HCT116 (cell line): ENCODE data around the gene KCNK13.
A peak's percentile ranks its signal among the peaks of the same experiment; 100 is the strongest.

Experiments used
- CEBPB ChIP-seq: IDR thresholded peaks from 2 replicates; pipeline ENCODE4 v1.6.1; 2012; ENCODE audit warnings: low read depth
- ELF1 ChIP-seq: IDR thresholded peaks from 2 replicates; pipeline ENCODE4 v1.6.1; 2012; ENCODE audit warnings: low read depth, borderline replicate concordance
- EZH2 ChIP-seq: fragments of 200-600 bp; sonication (generic); IDR thresholded peaks from 2 replicates; pipeline ENCODE4 v1.6.1; 2017; ENCODE audit warnings: antibody characterized with exemption, mixed run types
- EZH2phosphoT487 ChIP-seq: fragments of 200-600 bp; IDR thresholded peaks from 2 replicates; pipeline ENCODE4 v1.6.1; 2018; ENCODE audit warnings: antibody characterized with exemption, borderline replicate concordance
- FOSL1 ChIP-seq: IDR thresholded peaks from 2 replicates; pipeline ENCODE4 v1.6.1; 2012; ENCODE audit warnings: low read depth
- JUND ChIP-seq: IDR thresholded peaks from 2 replicates; pipeline ENCODE4 v1.6.1; 2012
- POLR2A ChIP-seq: IDR thresholded peaks from 2 replicates; pipeline ENCODE4 v1.7.0; 2011; ENCODE audit warnings: borderline replicate concordance; ENCODE audit not compliant: insufficient read depth, insufficient read length; ENCODE audit errors: extremely low read depth
- POLR2AphosphoS5 ChIP-seq: IDR thresholded peaks from 2 replicates; pipeline ENCODE4 v1.6.1; 2011; ENCODE audit warnings: mild to moderate bottlenecking, low read depth, low read length, moderate library complexity
- RAD21 ChIP-seq: IDR thresholded peaks from 2 replicates; pipeline ENCODE4 v1.6.1; 2012; ENCODE audit warnings: low read depth, mild to moderate bottlenecking
- SP1 ChIP-seq: IDR thresholded peaks from 2 replicates; pipeline ENCODE4 v1.6.1; 2012; ENCODE audit warnings: low read depth
- YY1 ChIP-seq: IDR thresholded peaks from 2 replicates; pipeline ENCODE4 v1.6.1; 2011; ENCODE audit warnings: low read length, low read depth, moderate library complexity, mild to moderate bottlenecking; ENCODE audit not compliant: insufficient replicate concordance; ENCODE audit errors: extremely low read depth
- TF ChIP-seq, protein P1 (sequence below), 3 experiments: fragments of 200-600 bp in 1 of 3; sonication (generic) in 1 of 3; IDR thresholded peaks in 2 of 3; conservative IDR thresholded peaks in 1 of 3; 2 replicates each; pipeline ENCODE4 v1.5.1; 2012 to 2017; ENCODE audit warnings: low read depth in 2 of 3, low read length in 2 of 3, antibody characterized with exemption in 1 of 3, borderline replicate concordance in 1 of 3, control low read depth in 1 of 3, mild to moderate bottlenecking in 1 of 3, mixed read lengths in 1 of 3, mixed run types in 1 of 3, moderate library complexity in 1 of 3; ENCODE audit not compliant: insufficient read depth in 1 of 3
- TF ChIP-seq, protein P2 (sequence below): IDR thresholded peaks from 2 replicates; pipeline ENCODE4 v1.6.1; 2012

DNA sequence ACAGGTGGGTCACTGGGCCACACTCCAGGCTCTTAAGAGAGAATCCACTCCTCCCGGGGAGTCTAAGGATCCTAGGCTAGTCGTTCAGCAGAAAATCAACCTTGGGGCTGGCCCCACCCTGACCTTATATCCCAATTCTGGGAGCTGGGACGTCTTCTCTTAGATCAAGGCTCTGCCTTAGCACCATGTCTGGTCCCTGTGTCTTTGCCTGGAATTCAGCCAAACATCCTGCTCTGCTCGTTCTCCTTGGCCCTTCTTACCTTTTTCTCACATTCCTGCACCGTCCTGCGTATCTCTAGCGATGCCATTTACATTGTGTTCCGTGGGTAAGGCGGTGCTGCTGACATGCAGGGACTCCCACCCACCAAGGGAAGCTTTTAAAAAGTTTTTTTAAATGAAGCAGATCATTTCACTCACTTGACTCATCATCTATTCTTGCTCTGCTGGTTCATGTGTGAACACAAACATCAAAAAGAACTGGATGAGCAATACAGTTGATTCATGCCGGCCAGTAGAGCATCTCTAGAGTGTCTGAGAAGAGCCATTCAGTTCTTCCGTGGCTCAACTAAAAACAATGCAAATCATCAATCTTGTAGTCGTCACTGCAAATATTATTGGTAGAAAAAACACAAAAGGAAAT is 50.2 kb downstream of the KCNK13 start:
- TF ChIP-seq, protein P1, sequence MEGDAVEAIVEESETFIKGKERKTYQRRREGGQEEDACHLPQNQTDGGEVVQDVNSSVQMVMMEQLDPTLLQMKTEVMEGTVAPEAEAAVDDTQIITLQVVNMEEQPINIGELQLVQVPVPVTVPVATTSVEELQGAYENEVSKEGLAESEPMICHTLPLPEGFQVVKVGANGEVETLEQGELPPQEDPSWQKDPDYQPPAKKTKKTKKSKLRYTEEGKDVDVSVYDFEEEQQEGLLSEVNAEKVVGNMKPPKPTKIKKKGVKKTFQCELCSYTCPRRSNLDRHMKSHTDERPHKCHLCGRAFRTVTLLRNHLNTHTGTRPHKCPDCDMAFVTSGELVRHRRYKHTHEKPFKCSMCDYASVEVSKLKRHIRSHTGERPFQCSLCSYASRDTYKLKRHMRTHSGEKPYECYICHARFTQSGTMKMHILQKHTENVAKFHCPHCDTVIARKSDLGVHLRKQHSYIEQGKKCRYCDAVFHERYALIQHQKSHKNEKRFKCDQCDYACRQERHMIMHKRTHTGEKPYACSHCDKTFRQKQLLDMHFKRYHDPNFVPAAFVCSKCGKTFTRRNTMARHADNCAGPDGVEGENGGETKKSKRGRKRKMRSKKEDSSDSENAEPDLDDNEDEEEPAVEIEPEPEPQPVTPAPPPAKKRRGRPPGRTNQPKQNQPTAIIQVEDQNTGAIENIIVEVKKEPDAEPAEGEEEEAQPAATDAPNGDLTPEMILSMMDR (IDR thresholded peaks at IDR 0.05 in 2 of 3, conservative IDR thresholded peaks at IDR 0.05 in 1 of 3; ENCODE audit: borderline replicate concordance in 1 of 3, insufficient read depth in 1 of 3, low read depth in 2 of 3, low read length in 2 of 3), result no peak
- no peak for TF ChIP-seq RAD21
- TF ChIP-seq SP1, result peak; percentile 62
- no peak for TF ChIP-seq POLR2A
- TF ChIP-seq YY1, result peak; percentile 7
- TF ChIP-seq POLR2AphosphoS5, result no peak
- no peak for TF ChIP-seq EZH2
- TF ChIP-seq EZH2phosphoT487, result no peak
- TF ChIP-seq FOSL1, result peak; percentile 83
- TF ChIP-seq ELF1, result no peak
- TF ChIP-seq, protein P2, sequence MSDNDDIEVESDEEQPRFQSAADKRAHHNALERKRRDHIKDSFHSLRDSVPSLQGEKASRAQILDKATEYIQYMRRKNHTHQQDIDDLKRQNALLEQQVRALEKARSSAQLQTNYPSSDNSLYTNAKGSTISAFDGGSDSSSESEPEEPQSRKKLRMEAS, result no peak
- TF ChIP-seq JUND, result peak; percentile 81
- TF ChIP-seq CEBPB, result peak; percentile 56; the same call in 1 of the 2 replicates
